COLO668 (cell line): ENCODE data around the gene CNOT8.
"Not testable (repeated sequence)": the region's sequence is repeated elsewhere in the genome, so short reads cannot be mapped to it uniquely, and the experiment has no call there.

ENCODE experiments used
- DNase-seq: peaks from one replicate; lab custom pipeline; 2025; ENCODE audit not compliant: unreplicated experiment; lab: John Stamatoyannopoulos, UW

The CNOT8 gene

GRCh38 chr5:154858297-154858971 lies at the start of gene CNOT8:
TSS of gene CNOT8 (plus strand) at chr5:154858627. CDS start at chr5:154863279, 4,652 bp downstream.
- peak; percentile 97 for DNase-seq

- DNase-seq, result no peak
Measured at GRCh38 chr5:154811239-154811638, 47.2 kb upstream of the CNOT8 start.

DNA sequence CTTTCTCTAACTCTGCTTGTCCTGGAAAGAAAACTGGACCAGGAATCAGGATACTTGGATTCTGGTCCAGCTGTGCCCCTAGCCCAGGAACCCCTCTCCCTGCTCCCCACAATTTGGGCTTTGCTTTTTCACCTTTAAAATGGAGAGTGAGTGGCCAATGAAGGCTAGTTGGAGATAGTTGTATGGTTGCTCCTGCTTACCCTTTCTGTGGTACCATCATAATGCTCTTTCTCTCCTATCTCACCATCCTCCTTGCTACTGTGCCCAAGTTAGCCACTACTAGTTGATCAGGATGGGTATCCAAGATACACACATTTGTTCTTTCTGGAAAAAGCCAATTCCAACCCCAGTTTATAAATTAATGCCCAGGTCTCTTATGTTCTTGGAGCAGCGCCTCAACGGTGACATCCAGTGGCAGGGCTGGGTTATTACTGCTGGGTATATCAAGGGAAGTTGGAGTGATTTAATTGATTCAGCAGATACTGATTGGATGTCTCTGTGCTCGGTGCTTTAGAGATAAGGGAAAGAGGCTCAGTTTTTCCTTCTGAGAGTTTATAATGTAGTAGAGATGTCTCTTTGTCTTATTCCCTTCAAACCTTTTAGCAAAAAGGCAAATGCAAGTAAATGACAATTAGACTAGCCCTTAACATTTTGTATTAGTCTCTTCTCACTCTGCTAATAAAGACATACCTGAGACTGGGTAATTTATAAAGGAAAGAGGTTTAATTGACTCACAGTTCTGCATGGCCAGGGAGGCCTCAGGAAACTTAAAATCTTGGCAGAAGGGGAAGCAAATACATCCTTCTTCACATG lies 46.6 kb upstream of the CNOT8 start:
- peak; percentile 42 for DNase-seq

GRCh38 chr5:154813158-154813557 lies 45.3 kb upstream of the CNOT8 start:
- DNase-seq, result no peak

DNA sequence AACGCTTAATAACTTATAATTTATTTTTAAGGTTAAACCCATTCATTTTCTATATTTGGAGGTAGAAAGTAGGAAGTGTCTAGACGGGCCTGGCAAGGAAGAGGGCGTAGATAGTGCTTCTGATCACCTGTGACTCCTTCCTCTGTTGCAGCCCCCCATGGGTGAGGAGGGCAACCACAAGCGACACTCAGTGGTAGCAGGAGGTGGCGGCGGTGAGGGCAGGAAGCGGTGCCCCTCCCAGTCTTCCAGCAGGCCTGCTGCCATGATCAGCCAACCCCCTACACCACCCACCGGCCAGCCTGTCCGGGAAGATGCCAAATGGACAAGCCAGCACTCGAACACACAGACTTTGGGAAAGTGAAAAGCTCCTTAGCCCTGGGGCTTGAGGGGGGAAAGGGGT lies 44.7 kb upstream of the CNOT8 start:
- DNase-seq, result no peak

GRCh38 chr5:154815025-154815424 lies 43.4 kb upstream of the CNOT8 start:
- DNase-seq, result no peak

GRCh38 chr5:154815684-154816247 lies 42.7 kb upstream of the CNOT8 start:
- DNase-seq, result no peak

DNA sequence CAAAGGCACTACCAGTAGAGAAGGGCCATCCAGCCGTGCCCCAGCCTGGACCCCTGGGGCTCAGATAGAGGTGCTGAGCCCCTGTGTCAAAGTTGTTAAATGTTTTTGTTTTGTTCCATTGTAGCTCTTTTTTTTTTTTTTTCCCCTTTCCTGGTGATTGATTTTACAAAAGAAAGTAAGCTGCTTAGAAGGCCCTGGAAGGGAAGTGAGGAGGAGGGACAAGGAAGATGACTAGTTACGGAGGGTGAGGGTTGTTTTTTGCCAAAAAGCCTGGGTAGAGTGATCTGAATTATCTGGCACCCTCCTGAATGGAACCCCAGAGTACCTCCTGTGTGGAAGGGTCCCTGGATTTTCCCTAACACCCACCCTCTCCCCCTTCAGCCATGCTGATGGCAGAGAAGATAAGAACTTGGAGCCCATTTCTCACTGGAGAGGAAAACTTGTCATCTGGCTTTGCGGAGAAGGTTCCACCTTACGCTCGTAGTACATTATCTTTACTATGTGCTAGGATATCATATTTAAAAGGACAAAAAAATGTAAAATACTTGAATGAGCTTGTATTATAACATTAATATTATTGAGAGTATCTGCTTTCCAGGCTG lies 41.4 kb upstream of the CNOT8 start:
- no peak for DNase-seq

- DNase-seq, result no peak
Measured at GRCh38 chr5:154817815-154818214, 40.6 kb upstream of the CNOT8 start.

DNA sequence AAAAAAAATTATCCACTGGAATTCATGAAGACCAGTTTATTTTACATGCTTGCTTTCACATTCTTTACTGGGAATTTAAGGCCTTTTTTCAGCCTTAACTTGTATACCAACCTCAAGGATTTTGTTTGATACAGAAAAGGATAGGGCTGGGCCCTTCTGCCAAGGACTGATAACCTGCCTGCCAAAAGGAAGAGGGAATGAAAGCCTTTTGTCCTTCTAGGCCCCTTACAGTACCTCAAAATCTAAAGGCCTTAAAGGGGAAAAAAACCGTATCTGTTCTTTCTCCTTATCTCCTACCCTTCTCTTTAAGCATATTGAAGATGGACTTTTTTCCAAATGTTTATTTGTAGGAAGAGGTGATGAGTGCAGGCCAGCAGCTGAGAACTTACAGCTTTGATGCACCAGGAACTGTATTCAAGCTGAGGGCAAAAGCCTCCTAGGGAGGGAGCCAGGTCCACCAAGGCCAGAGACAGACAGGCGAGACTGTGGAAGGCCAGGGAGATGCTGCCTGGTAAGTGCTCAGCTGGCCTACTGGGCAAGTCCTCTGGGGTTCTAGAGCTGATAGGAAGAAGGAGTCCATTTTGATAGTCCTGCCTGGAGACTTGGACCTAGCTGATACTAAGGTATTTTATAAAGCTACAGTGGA lies 39.8 kb upstream of the CNOT8 start:
- DNase-seq, result no peak

- DNase-seq, result no peak
Measured at GRCh38 chr5:154819546-154819945, 38.9 kb upstream of the CNOT8 start.

DNA sequence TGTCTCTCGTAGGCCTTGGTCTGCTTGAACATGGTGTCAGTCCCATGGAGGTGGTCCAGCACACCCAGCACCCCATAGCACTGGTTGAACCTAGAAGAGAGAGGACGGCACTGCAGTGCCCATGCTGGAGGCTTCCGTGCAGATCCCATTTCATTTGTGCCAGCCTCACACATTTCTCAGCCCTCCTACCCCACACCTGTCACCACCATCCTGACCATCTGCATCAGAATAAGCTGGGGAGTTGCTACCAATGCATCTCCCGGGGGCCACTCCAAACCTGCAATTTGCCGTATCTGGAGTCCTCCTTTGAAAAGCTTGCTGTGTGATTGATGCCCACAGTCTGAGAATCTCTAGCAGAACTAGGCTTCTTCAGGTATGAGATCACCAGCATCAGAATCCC lies 38.0 kb upstream of the CNOT8 start:
- no peak for DNase-seq

GRCh38 chr5:154822896-154823295 lies 35.5 kb upstream of the CNOT8 start:
- not testable (repeated sequence) for DNase-seq

DNA sequence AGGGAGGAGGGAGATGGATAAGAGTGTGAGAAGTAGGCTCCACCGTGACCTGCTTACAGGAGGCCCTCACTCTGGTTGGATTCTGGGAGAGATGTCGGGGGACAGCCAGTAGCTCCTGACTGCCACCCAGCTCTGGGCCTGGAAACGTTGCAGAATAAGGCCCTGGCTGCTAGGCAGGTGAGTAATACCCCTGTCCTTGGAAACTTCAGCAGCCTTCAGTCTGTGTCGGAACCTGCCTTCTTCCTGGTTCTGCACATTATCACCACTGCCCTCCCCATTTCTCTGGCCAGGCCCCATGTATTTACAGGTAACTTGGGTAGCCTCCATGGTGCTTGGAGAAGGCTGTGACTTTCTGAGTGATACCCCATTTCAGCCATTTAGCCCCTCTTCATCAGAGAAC lies 34.8 kb upstream of the CNOT8 start:
- no peak for DNase-seq

DNA sequence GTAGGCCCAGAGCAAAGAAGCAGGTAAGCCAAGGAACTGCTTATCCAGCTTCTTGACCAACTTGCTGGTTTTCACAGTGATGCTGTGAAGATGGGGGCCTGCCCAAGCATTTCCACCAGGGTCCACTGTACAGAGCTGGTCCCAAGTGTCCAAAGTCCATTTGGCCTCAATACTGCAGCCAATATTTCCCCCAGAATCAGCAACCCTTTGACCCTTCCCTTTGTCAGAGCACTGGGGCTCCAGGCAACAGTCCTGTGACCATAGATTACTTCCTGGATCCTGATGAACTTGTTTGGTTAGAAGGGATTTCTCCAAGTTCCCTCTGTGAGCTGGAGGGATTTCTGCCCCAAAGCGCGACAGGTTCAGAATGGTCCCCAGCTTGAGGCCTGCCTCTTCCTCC lies 34.4 kb upstream of the CNOT8 start:
- DNase-seq, result no peak

- DNase-seq, result peak; percentile 15
Measured at GRCh38 chr5:154829181-154829588, 29.2 kb upstream of the CNOT8 start.

- peak; percentile 46 for DNase-seq
Measured at GRCh38 chr5:154829589-154830218, 28.7 kb upstream of the CNOT8 start.

DNA sequence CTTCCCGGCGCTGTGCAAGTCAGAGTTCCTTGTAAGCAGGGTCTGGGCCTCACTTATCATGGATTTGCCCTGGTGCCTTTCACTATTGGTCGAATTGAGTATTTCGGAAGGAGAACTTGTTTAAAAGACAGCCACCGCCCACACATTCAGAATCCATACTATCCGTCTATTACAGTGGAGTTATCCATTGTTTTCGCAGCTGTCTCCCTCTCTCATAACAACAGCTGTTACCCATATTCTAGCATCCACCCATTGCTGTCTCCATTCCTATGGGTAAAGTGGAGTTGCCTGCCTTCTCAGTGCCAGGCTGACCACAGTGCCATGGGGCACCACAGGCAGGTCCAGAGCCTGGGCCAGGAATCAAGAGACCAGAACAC lies 28.2 kb upstream of the CNOT8 start:
- peak; percentile 46 for DNase-seq

DNA sequence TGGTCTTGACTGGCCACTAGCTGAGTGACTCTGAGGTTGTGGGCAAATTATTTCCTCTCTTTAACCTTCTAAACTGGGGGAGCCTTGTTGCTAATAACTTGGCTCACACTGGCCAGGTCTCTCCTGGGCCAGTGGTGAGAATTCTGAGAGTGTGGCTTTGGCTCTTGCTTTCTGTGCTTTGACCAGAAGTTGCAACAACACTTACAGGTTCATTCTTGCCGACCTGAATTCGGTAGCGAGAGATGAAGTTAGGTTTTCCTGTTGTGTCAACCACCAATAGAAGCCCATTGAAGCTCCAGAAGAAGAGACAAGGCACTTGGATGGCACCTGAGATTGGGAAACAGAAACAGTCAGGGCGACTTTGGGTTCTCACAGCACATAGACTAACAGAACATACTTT lies 27.8 kb upstream of the CNOT8 start:
- no peak for DNase-seq

GRCh38 chr5:154831451-154831850 lies 27.0 kb upstream of the CNOT8 start:
- no peak for DNase-seq

DNA sequence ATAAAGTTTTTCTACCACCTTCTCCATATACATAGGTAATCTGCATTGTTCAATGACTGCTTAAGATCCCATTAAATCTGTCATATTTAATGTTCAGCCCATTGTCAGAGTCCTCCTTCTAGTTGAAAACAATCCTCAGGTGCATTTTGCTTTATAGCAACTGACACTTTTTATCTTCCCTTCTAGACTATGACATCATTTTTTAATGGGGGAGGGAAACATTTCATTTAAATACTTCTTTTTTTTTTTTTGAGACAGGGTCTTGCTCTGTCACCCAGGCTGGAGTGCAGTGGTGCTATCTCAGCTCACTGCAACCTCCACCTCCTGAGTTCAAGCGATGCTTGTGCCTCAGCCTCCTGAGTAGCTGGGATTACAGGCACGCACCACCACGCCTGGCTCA lies 25.6 kb upstream of the CNOT8 start:
- not testable (repeated sequence) for DNase-seq
